NK-92 (cell line): ENCODE measurements around the gene RHOV.
"Not testable (repeated sequence)": the region's sequence is repeated elsewhere in the genome, so short reads cannot be mapped to it uniquely, and the experiment has no call there.

Experiments used
- DNase-seq: peaks from one replicate; lab custom pipeline; 2025; ENCODE audit not compliant: unreplicated experiment; lab: John Stamatoyannopoulos, UW

RHOV gene

DNA sequence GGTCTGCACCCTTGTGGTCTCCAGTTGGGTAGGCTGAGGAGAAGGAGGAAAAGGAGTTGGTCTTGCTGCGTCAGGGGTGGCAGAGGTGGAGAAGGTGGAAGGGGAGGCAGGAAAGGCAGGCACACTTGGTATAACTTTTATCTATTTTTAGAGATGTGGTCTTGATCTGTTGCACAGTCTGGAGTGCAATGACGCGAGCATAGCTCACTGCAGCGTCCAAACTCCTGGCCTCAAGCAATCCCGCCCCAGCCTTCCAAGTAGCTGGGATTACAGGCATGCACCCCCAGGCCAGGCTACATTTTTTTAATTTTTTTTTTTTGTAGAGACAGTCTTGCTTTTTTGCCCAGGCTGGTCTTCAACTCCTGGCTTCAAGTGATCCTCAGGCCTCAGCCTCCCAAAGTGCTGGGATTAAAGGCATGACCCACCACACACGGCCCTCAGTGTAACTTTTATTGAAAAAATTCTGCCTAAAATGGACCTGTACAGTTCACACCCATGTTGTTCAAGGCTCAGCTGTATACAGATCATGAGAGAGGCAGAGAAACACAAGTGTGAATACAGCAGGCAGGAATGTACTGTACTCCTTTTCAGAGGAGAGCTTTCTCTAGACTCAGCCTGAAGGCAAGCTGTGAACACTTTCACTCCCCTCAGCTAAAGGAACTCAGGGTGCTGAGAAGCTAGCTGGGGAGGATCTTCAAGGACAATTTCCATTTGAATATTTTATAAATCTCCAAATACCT lies 2.1 kb upstream of the RHOV start:
- DNase-seq, result no peak

DNA sequence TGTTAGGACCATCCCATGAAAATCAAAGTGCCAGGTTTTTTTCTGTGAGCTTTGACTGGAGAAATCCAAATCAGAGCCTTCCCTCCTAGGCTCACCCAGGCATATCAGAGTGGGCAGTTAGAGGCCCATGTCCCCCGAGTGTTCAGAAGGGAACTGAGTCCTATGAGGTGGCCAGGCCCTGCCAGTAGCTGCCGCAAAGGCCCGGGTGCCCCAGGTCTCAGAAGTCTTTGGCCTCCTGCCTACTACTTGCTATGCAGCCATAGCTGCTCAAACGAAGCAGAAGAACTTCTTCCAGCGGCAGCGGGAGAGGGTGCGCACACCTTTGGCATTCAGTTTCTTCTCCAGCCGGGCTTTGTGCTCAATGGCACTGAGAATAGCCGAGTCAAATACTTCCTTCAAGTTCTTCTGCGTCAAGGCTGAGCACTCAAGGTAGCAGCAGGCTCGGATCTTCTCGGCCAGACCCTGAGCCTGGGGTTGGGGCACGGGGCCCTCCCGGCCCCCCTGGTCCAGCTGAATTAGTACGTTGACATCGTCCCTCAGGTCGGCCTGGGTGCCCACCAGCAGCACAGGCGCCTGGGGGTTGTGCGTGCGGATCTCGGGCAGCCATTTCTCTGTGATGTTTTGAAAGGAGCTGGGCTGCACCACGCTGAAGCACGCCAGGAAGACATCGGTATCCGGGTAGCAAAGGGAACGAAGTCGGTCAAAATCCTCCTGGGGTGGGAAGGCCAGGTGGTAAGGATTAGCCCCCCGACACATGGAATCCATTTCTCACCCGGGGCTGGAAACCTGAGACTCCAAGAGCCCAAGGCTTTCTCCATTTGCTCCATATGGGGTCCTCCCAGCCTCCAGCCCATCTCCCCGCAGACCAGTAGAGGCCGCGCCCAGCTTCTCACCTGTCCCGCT lies 992 bp downstream of the RHOV start:
- DNase-seq, result no peak

- DNase-seq, result no peak
These were observed 2.1 kb downstream of the RHOV start for GRCh38 chr15:40871749-40872617.

GRCh38 chr15:40870716-40871115 lies 3.3 kb downstream of the RHOV start:
- DNase-seq, result no peak

DNA sequence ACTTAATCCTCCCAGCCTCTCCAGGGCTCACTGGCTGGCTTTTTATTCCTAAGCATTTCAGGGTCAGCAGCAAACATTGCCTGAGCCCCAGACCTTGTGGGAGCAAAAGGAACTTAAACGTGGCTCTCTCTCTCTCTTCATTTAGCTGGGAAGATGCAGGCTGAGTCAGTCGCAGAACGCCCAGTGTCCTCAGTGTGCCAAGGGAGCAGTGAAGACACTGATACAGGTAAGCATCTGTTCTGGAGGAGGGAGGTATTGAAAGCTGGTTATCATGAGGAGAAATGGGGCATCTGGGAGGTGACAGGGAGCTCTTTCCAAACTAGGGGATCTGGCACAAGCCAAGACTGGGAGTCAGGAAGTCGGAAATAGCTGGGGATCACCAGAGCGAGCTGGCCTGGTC lies 4.3 kb downstream of the RHOV start:
- no peak for DNase-seq

- DNase-seq, result no peak
These were observed 6.8 kb downstream of the RHOV start for GRCh38 chr15:40867199-40867598.

- DNase-seq, result no peak
These were observed 10.3 kb downstream of the RHOV start for GRCh38 chr15:40863660-40864270.

- DNase-seq, result not testable (repeated sequence)
These were observed 12.9 kb downstream of the RHOV start for GRCh38 chr15:40861147-40861546.

DNA sequence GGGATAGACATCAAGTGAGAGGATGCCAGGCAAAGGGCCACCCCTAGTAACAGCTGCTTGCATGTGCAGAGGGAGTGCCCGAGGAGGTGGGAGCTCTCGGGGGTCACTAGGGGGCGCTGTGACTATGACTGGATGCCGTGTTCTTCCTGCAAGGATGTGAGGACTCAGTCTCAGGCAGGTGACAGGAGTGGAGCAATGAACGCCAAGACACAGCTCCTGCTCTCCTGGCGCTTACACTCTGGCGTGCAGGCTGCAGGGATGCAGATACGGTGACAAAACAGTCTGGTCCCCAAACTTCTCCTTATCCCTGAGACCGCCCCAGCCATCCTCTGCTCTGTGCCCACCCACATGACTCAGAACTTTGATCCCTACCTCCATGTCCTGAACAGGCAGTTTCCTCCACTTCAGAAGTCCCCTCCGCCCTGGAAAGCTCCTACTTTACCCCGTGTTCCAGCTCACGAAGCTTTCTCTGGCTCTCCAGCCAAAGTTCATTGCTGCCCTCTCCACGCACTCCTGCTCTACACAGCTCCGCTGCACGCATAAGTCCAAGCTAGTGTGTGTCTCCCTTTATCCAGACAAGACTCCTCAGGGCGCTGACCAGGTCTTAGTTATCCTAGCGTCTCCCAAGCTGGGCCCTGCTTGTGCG lies 14.7 kb downstream of the RHOV start:
- DNase-seq, result no peak

GRCh38 chr15:40858706-40859105 lies 15.3 kb downstream of the RHOV start:
- DNase-seq, result no peak

DNA sequence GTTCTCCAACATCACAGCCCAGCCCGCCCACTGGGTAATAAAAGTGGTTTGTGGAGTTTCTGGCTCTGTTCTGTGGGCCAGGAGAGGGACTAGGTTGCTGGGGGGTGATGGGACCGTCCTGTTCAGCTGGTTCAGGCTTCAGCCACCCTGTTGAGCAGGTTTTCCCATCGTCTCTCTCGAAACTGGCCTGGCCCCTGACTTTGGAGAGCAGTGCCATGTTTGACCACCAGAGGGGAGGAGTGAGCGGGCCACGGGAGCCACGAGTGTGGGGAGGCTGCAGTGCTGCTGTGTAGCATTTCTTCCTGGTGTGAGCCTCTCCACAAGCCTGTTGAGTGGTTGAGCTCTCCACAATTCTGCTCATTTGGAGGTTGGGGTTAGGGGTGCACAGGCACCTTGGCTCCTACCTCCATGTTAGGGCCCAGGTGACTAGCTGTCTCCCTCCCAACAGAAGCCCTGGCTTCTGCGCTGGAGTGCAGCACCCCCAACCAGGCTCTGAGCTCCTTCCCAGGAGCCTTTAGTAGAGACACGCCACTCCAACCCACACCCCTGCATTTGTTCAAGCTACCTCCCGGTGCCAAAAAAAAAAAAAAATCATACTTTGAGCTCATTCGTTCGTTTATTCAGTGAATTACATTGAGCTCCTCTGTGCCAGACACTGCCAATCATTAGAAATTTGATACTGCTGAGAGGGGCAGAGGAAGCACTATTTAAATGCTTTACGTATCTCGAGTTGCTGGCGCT lies 16.3 kb downstream of the RHOV start:
- DNase-seq, result no peak

GRCh38 chr15:40856746-40857145 lies 17.3 kb downstream of the RHOV start:
- no peak for DNase-seq

GRCh38 chr15:40855706-40856234 lies 18.3 kb downstream of the RHOV start:
- DNase-seq, result no peak

DNA sequence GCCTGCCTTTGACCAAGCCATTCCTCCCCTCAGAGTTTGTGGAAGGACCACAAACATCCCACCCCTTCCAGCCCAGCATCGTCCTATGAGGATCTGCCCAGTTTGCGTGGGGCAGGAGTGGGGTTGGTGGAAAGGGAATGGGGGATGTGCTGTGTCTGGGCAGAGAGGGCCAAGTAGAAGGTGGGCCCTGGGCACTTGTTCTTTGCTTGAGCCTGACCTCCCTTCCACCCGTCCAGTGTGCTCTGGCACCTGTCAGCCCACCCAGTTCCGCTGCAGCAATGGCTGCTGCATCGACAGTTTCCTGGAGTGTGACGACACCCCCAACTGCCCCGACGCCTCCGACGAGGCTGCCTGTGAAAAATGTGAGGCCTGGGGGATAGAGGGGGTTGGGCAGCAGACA lies 19.9 kb downstream of the RHOV start:
- no peak for DNase-seq

- DNase-seq, result no peak
These were observed 20.7 kb downstream of the RHOV start for GRCh38 chr15:40853241-40853890.

GRCh38 chr15:40852529-40852928 lies 21.5 kb downstream of the RHOV start:
- no peak for DNase-seq

GRCh38 chr15:40850576-40851112 lies 23.4 kb downstream of the RHOV start:
- DNase-seq, result no peak

DNA sequence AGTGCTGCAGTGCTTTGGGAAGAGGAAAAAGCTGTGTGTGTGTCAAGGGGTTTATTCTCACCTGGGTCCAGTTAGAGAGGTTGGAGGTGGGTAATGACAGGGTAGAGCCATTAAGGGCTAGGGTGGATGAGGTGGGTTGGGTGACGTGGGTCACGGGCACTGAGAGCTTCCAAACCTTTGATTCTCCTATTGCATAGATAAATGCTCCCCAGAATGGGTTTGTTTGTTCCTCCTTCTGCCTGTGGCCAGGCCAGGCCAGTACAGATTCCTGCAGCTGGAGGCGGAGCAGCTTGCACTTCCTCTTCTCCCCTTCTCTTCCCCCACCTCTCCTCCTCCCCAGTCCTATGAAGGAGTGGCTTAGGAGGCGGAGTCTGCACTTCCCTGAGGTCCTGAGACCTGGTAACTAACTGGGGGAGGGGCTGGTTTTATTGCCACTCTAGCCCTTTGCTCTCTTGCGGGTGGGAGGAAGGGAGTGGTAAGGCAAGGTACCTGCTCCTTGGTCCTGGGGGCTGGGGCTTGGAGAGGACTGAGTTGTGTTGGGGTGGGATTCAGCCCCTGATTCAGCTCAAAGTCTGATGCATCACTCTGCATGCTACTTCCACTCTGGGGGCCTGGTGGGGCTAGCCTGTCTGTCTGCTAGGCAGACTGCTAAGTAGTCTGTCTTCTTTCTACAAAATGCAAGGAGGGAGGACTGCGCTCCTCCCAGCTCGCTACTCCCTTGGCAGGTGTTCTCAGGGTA lies 26.6 kb downstream of the RHOV start:
- no peak for DNase-seq
